Psoas muscle (tissue), 8 donors: Measurements from ENCODE around the gene CTTNBP2. TPM values are rescaled to one million over a fixed set of nuclear protein-coding genes. Genes with fewer than 3 reads are reported as not detected.

ENCODE experiments used
- ATAC-seq, 4 donors: fragments of 200-7000 bp; cut with Tn5 transposase; one replicate each; pipeline ENCODE4 v1.9.1; 2020; ENCODE audit warnings: moderate library complexity in 3 of 4, mild to moderate bottlenecking in 2 of 4
- DNase-seq, 2 donors: peaks; one replicate each; pipeline ENCODE4 v3.0.0-alpha.2; 2020
- H3K27ac ChIP-seq: fragments of 200-600 bp; one replicate; pipeline ENCODE4 v1.8.0; 2022
- H3K27me3 ChIP-seq, 3 donors: fragments of 200-600 bp in 1 of 3; one replicate each; pipeline versions ENCODE4 v1.6.1 to v1.8.0; 2013 to 2022; ENCODE audit warnings: low read length in 2 of 3, mild to moderate bottlenecking in 2 of 3, moderate library complexity in 1 of 3; ENCODE audit not compliant: insufficient read depth in 3 of 3
- H3K36me3 ChIP-seq, 2 donors: fragments of 200-600 bp in 1 of 2; one replicate each; pipeline versions ENCODE4 v1.6.1 to v1.8.0; 2013 to 2022; ENCODE audit warnings: low read depth in 1 of 2, mild to moderate bottlenecking in 1 of 2, moderate library complexity in 1 of 2; ENCODE audit not compliant: insufficient read depth in 1 of 2
- H3K4me1 ChIP-seq: fragments of 200-600 bp; one replicate; pipeline ENCODE4 v1.8.0; 2022
- H3K4me3 ChIP-seq: fragments of 200-600 bp; one replicate; pipeline ENCODE4 v1.8.0; 2022; ENCODE audit warnings: mild to moderate bottlenecking
- H3K9me3 ChIP-seq: fragments of 200-600 bp; one replicate; pipeline ENCODE4 v1.8.0; 2022
- WGBS, 3 donors: extraction: QIAGEN DNeasy Blood & Tissue Kit; methylation state at CpG; one replicate each; pipeline versions ENCODE4 v1.1.6 to v1.1.7; 2013; 5-methylcytosine and 5-hydroxymethylcytosine counted together
- intact Hi-C, 2 donors: fragments of 100-400 bp; cut with DNase I; formaldehyde crosslinking; loops; one replicate each; pipeline versions ENCODE4 v1.11.0 to v1.14.2; 2022
- polyA plus RNA-seq, 3 donors: library from polyadenylated mRNA; stranded (reverse); fragments of 200-250 nt; gene quantifications; one replicate each; pipeline ENCODE4 v1.2.3, GENCODE V29; 2013
- total RNA-seq, 4 donors: library from RNA; stranded (reverse); fragmentation: NEBNext Ultra II Directional in 2 of 4; extraction: Animal tissue kit (Norgen Biotek cat#: 25700) in 2 of 4; gene quantifications; one replicate each; pipeline versions ENCODE4 v1.2.1 to v1.2.4, GENCODE V29; 2021 to 2023
- TF ChIP-seq, protein P1 (sequence below): fragments of 200-600 bp; IDR thresholded peaks from one replicate; pipeline ENCODE4 v1.8.0; 2022; ENCODE audit warnings: antibody characterized with exemption
- donor health status: healthy with polysubstance abuse.
- donor health status: DM: no; HTN: no; CAD: no; lungs with moderate emphysema.
- donor health status: Bipolar disorder and iron deficiency.
- donor health status: healthy.
- donor health status: DM: yes; HTN: yes; CAD: no.
- donor health status: DM: no; HTN: no; CAD: no.
- donor health status: DM: no; HTN: no; CAD: no.
- donor health status: DM: yes; HTN: yes; CAD: no.

Gene CTTNBP2
- total and polyA plus RNA-seq, 7 donors: 0.10 to 1.8 (median 0.38) TPM

- Histone ChIP-seq H3K9me3 (no peaks in the 10 kb centered on the region), H3K4me1 (no peaks in the 10 kb centered on the region), H3K27ac (no peak overlapping the region), H3K36me3 (no peaks in the 10 kb centered on the region), H3K4me3 (no peak overlapping the region), H3K27me3 (no peaks in the 10 kb centered on the region)
- TF ChIP-seq, protein P1, sequence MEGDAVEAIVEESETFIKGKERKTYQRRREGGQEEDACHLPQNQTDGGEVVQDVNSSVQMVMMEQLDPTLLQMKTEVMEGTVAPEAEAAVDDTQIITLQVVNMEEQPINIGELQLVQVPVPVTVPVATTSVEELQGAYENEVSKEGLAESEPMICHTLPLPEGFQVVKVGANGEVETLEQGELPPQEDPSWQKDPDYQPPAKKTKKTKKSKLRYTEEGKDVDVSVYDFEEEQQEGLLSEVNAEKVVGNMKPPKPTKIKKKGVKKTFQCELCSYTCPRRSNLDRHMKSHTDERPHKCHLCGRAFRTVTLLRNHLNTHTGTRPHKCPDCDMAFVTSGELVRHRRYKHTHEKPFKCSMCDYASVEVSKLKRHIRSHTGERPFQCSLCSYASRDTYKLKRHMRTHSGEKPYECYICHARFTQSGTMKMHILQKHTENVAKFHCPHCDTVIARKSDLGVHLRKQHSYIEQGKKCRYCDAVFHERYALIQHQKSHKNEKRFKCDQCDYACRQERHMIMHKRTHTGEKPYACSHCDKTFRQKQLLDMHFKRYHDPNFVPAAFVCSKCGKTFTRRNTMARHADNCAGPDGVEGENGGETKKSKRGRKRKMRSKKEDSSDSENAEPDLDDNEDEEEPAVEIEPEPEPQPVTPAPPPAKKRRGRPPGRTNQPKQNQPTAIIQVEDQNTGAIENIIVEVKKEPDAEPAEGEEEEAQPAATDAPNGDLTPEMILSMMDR: no peak
- intact Hi-C loops: no loop called here
- WGBS, 3 donors: 91 to 97% (median 93%) methylated on average over 1 of the region's 1 CpG
- no peak for ATAC-seq
- DNase-seq: no peak
Measured at GRCh38 chr7:117769085-117769484, 104.2 kb downstream of the CTTNBP2 start.

DNA sequence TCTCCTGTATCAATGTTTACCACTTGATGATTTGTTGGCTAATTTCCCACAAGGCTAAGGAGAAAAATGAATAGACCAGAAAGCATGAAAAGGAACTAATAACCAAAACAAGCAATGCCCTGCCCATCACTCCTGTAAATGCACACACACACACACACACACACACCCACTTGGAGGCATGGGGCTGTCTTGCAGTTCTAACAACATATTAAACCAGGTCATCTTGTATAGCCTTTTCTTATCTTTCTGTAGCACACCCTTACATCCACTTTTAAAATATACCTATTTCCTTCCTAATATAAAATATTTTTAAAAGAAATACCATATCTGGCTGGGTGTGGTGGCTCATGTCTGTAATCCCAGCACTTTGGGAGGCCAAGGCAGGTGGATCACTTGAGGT lies 105.3 kb downstream of the CTTNBP2 start:
- ATAC-seq (no peak), DNase-seq (no peak)
- no peaks in the 10 kb centered on the region for H3K4me1 ChIP-seq
- H3K36me3 ChIP-seq: no peaks in the 10 kb centered on the region
- H3K4me3 ChIP-seq: no peak overlapping the region
- no peaks in the 10 kb centered on the region for H3K9me3 ChIP-seq
- no peak overlapping the region for H3K27ac ChIP-seq
- intact Hi-C loops: no loop called here
- TF ChIP-seq, protein P1: no peak
- peaks cover 0 to 3% (median 0%) of the 10 kb centered on the region in 3 donors for H3K27me3 ChIP-seq

DNA sequence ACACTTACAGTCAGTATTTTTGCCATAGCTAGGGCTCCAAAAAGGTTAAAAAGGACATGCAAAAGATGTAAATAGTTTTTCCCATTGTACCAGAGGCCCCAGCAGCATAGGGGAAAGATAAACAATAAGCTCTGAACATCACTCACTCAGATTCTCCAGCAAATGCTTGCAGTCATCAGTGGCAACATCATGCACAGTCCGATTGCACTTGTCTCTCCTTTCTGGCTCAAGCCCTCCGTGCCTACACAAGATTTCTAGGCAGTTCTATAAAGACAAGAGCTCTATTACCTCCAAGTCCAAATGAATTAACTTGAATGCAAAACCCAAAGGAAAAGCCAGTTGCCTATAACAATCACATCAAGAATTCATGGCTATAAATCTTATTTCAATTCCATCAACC lies 106.3 kb downstream of the CTTNBP2 start:
- DNase-seq (no peak), ATAC-seq (no peak)
- WGBS, 3 donors: 68 to 83% (median 74%) methylated on average over 2 of the region's 2 CpGs
- TF ChIP-seq, protein P1: no peak
- Histone ChIP-seq H3K4me1 (no peaks in the 10 kb centered on the region), H3K27ac (no peak overlapping the region), H3K9me3 (no peaks in the 10 kb centered on the region), H3K4me3 (no peak overlapping the region), H3K27me3 (peaks cover 0 to 3% (median 0%) of the 10 kb centered on the region in 3 donors), H3K36me3 (no peaks in the 10 kb centered on the region)
- intact Hi-C loops: no loop called here

GRCh38 chr7:117764031-117764430 lies 109.2 kb downstream of the CTTNBP2 start:
- no peaks in the 10 kb centered on the region for H3K4me1 ChIP-seq
- H3K4me3 ChIP-seq: no peak overlapping the region
- WGBS, 3 donors: 61 to 81% (median 65%) methylated on average over 1 of the region's 1 CpG
- H3K36me3 ChIP-seq: no peaks in the 10 kb centered on the region
- intact Hi-C loops: no loop called here
- DNase-seq: no peak
- no peak for ATAC-seq
- TF ChIP-seq, protein P1: no peak
- H3K27ac ChIP-seq: no peak overlapping the region
- H3K9me3 ChIP-seq: no peaks in the 10 kb centered on the region
- peaks cover 0 to 3% (median 0%) of the 10 kb centered on the region in 3 donors for H3K27me3 ChIP-seq

- Histone ChIP-seq H3K4me1 (no peaks in the 10 kb centered on the region), H3K27me3 (peaks cover 0 to 3% (median 0%) of the 10 kb centered on the region in 3 donors), H3K9me3 (no peaks in the 10 kb centered on the region), H3K4me3 (no peak overlapping the region), H3K36me3 (no peaks in the 10 kb centered on the region), H3K27ac (no peak overlapping the region)
- DNase-seq (no peak), ATAC-seq (no peak)
- WGBS, 3 donors: 71 to 81% (median 75%) methylated on average over 3 of the region's 3 CpGs
- intact Hi-C loops: no loop called here
- TF ChIP-seq, protein P1: no peak
Measured at GRCh38 chr7:117762055-117762454, 111.2 kb downstream of the CTTNBP2 start.
